GM12878 (cell line): ENCODE data around the gene DPF3. TPM values are rescaled to one million over a fixed set of nuclear protein-coding genes. Genes with fewer than 3 reads are reported as not detected.

Experiments
- ATAC-seq: fragments of 200-7000 bp; cut with Tn5 transposase; 3 replicates; pipeline ENCODE4 v1.9.1; 2020; ENCODE audit warnings: mild to moderate bottlenecking, moderate library complexity
- BruUV-seq: library from RNA; stranded (reverse); fragments of 400-500 nt; replicated peaks from 2 replicates; lab custom pipeline; 2021; lab: Mats Ljungman, UMichigan
- CTCF ChIA-PET: fragments of 300-600 bp; sonication (Branson Sonifier 250); formaldehyde crosslinking; extraction: SDS; loops from one replicate; lab custom pipeline; 2021; ENCODE audit warnings: inconsistent platforms; lab: Yijun Ruan, JAX
- POLR2A ChIA-PET: fragments of 350-600 bp; formaldehyde crosslinking; extraction: SDS; loops from one replicate; lab custom pipeline; 2021; ENCODE audit warnings: inconsistent platforms; lab: Charles Lee
- RAD21 ChIA-PET: fragments of 300-600 bp; sonication (Branson Sonifier 250); formaldehyde crosslinking; loops from one replicate; lab custom pipeline; 2023; ENCODE audit warnings: antibody characterized with exemption; ENCODE audit not compliant: unreplicated experiment; lab: Charles Lee
- SMC1A ChIA-PET: fragments of 300-600 bp; sonication (Branson Sonifier 250); formaldehyde crosslinking; loops from one replicate; lab custom pipeline; 2023; ENCODE audit not compliant: unreplicated experiment, uncharacterized antibody; lab: Charles Lee
- DNase-seq: peaks from one replicate; pipeline ENCODE4 v3.0.0-alpha.2; 2011; ENCODE audit warnings: low read depth, low spot score
- FAIRE-seq: peaks from 3 replicates; lab custom pipeline; 2011; peaks lifted over from hg19 to GRCh38; lab: Jason Lieb, UNC
- H2AFZ ChIP-seq: 2 replicates; pipeline ENCODE4 v1.6.0; 2011; ENCODE audit warnings: low read depth, low read length, control low read depth; ENCODE audit not compliant: control insufficient read depth
- H3K27ac ChIP-seq: 2 replicates; pipeline ENCODE4 v1.5.1; 2011; ENCODE audit warnings: control low read depth; ENCODE audit not compliant: control insufficient read depth, insufficient read depth
- H3K27me3 ChIP-seq, 2 experiments: replicated peaks in 1 of 2; 2 replicates each; pipeline versions ENCODE4 v1.6.0 to v1.6.1; 2011; ENCODE audit warnings: low read length in 1 of 2; ENCODE audit not compliant: control insufficient read depth in 2 of 2, insufficient read depth in 2 of 2
- H3K36me3 ChIP-seq, 2 experiments: 2 replicates each; pipeline ENCODE4 v1.5.1; 2011; ENCODE audit warnings: low read length in 1 of 2; ENCODE audit not compliant: control insufficient read depth in 2 of 2, insufficient read depth in 2 of 2
- H3K4me1 ChIP-seq: 2 replicates; pipeline ENCODE4 v1.6.1; 2011; ENCODE audit warnings: mild to moderate bottlenecking, low read length, moderate library complexity, mixed read lengths; ENCODE audit not compliant: control insufficient read depth, insufficient read depth
- H3K4me2 ChIP-seq: 2 replicates; pipeline ENCODE4 v1.6.0; 2011; ENCODE audit warnings: control low read depth; ENCODE audit not compliant: control insufficient read depth, insufficient read depth
- H3K4me3 ChIP-seq: fragments of 200-600 bp; sonication (generic); 2 replicates; pipeline ENCODE4 v1.5.1; 2016
- H3K79me2 ChIP-seq: 2 replicates; pipeline ENCODE4 v1.6.0; 2011; ENCODE audit warnings: low read length; ENCODE audit not compliant: control insufficient read depth, insufficient read depth
- H3K9ac ChIP-seq: 2 replicates; pipeline ENCODE4 v1.8.0; 2011; ENCODE audit warnings: low read length, control low read depth, mixed read lengths; ENCODE audit not compliant: control insufficient read depth, insufficient read depth
- H3K9me3 ChIP-seq: replicated peaks from 3 replicates; pipeline ENCODE4 v1.5.1; 2011; ENCODE audit warnings: mild to moderate bottlenecking, low read length; ENCODE audit not compliant: control insufficient read depth, insufficient read depth
- H4K20me1 ChIP-seq: 2 replicates; pipeline ENCODE4 v1.6.0; 2011; ENCODE audit not compliant: control insufficient read depth, insufficient read depth
- FOS ChIP-seq: IDR thresholded peaks from 3 replicates; pipeline ENCODE4 v1.6.1; 2011; ENCODE audit warnings: borderline replicate concordance; ENCODE audit not compliant: insufficient read length; ENCODE audit errors: extremely low read depth
- MEF2A ChIP-seq: IDR thresholded peaks from 2 replicates; pipeline ENCODE4 v1.6.1; 2011; ENCODE audit warnings: low read depth, mild to moderate bottlenecking, low read length, moderate library complexity; ENCODE audit not compliant: insufficient read depth
- NR2C2 ChIP-seq: IDR thresholded peaks from 2 replicates; pipeline ENCODE4 v1.6.1; 2011; ENCODE audit warnings: borderline replicate concordance, low read depth; ENCODE audit not compliant: control insufficient read depth, insufficient read length
- PAX8 ChIP-seq: fragments of 450-650 bp; IDR thresholded peaks from 2 replicates; pipeline ENCODE4 v1.6.1; 2017; ENCODE audit warnings: mild to moderate bottlenecking, moderate library complexity
- POU2F2 ChIP-seq: IDR thresholded peaks from 3 replicates; pipeline ENCODE4 v1.6.1; 2011; ENCODE audit warnings: low read depth, mild to moderate bottlenecking, low read length, borderline replicate concordance
- SIN3A ChIP-seq: IDR thresholded peaks from 2 replicates; pipeline ENCODE4 v1.6.1; 2012; ENCODE audit warnings: low read depth, low read length, improper control_type of control experiment
- SIX5 ChIP-seq: IDR thresholded peaks from 2 replicates; pipeline ENCODE4 v1.6.1; 2011; ENCODE audit warnings: mild to moderate bottlenecking, low read depth, low read length, moderate library complexity; ENCODE audit not compliant: severe bottlenecking
- STAT3 ChIP-seq: IDR thresholded peaks from 2 replicates; pipeline ENCODE4 v1.6.1; 2011; ENCODE audit warnings: low read depth, low read length, improper control_type of control experiment
- TCF12 ChIP-seq: IDR thresholded peaks from 2 replicates; pipeline ENCODE4 v1.6.1; 2011; ENCODE audit warnings: low read depth, mild to moderate bottlenecking, low read length
- TCF7 ChIP-seq: IDR thresholded peaks from 2 replicates; pipeline ENCODE4 v1.6.1; 2014; ENCODE audit warnings: antibody characterized with exemption, borderline replicate concordance
- WGBS: methylation state at CpG from one replicate; pipeline ENCODE4 v1.1.6; 2016; ENCODE audit warnings: low lambda C conversion rate; ENCODE audit not compliant: insufficient replicate concordance, insufficient coverage; ENCODE audit errors: missing lambda C conversion rate; 5-methylcytosine and 5-hydroxymethylcytosine counted together
- in situ Hi-C: fragments of 300-500 bp; cut with MboI; formaldehyde crosslinking; loops from 9 replicates; pipeline ENCODE4 v1.14.3; 2018; ENCODE audit warnings: mixed read lengths
- intact Hi-C: fragments of 100-400 bp; cut with micrococcal nuclease; formaldehyde crosslinking; loops from one replicate; pipeline ENCODE4 v1.14.2; 2022; ENCODE audit not compliant: unreplicated experiment
- polyA plus RNA-seq, 11 experiments: library from polyadenylated mRNA; depleted of rRNA in 4 of 11; unstranded in 6 of 11; stranded (reverse) in 5 of 11; fragments of >200 nt; fragmentation: Nextera tagmentation in 4 of 11; fragmentation: Illumina TruSeq in 1 of 11; extraction: Ambion mirVana in 4 of 11; extraction: Trizol in 1 of 11; gene quantifications; 1 replicate in 1 of 11; 2 replicates in 10 of 11; pipeline versions ENCODE4 v1.2.1 to v1.2.3, GENCODE V29; 2011 to 2016; ENCODE audit warnings: inconsistent platforms in 2 of 11, missing spikeins in 2 of 11, low read depth in 1 of 11
- total RNA-seq, 4 experiments: library from RNA; depleted of rRNA in 3 of 4; stranded (reverse); fragments of >200 nt in 3 of 4; fragmentation: Illumina TruSeq in 1 of 4; extraction: Trizol in 1 of 4; gene quantifications; 2 replicates each; pipeline versions ENCODE4 v1.2.1 to v1.2.3, GENCODE V29; 2013 to 2021
- TF ChIP-seq, protein P1 (sequence below): fragments of 150-350 bp; IDR thresholded peaks from 2 replicates; pipeline ENCODE4 v1.6.1; 2016; ENCODE audit warnings: low read depth, low read length
- TF ChIP-seq, protein P2 (sequence below): fragments of 450-650 bp; IDR thresholded peaks from 2 replicates; pipeline ENCODE4 v1.6.1; 2017; ENCODE audit warnings: antibody characterized with exemption, mild to moderate bottlenecking, moderate library complexity

DPF3 gene
- total and polyA plus RNA-seq, 10 of the 15 experiments (the other 5 are each of a cell fraction or from before 2014, with no cell fraction given), result 0.69 to 8.0 (median 2.2) TPM

DNA sequence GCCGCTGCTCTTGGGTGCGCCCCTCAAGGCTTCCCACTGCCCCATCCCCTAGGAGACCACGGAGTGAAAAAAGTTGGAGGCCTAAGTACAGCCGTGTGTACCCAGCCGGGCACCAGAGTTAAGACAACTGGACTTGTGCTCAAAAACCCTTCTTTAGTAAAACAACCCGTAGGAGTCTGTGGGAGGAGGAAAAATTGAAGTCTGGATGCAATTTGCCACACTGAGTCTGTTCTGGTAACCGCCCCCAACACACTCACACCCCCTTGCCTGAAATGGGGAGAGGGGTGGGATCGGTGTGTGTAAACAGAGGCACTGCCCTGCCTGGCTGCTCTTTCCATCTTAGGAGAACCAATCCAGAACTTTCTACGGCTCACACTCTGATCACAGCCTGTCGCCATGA lies 41.7 kb downstream of the DPF3 start (continued):
- TF ChIP-seq, protein P1, sequence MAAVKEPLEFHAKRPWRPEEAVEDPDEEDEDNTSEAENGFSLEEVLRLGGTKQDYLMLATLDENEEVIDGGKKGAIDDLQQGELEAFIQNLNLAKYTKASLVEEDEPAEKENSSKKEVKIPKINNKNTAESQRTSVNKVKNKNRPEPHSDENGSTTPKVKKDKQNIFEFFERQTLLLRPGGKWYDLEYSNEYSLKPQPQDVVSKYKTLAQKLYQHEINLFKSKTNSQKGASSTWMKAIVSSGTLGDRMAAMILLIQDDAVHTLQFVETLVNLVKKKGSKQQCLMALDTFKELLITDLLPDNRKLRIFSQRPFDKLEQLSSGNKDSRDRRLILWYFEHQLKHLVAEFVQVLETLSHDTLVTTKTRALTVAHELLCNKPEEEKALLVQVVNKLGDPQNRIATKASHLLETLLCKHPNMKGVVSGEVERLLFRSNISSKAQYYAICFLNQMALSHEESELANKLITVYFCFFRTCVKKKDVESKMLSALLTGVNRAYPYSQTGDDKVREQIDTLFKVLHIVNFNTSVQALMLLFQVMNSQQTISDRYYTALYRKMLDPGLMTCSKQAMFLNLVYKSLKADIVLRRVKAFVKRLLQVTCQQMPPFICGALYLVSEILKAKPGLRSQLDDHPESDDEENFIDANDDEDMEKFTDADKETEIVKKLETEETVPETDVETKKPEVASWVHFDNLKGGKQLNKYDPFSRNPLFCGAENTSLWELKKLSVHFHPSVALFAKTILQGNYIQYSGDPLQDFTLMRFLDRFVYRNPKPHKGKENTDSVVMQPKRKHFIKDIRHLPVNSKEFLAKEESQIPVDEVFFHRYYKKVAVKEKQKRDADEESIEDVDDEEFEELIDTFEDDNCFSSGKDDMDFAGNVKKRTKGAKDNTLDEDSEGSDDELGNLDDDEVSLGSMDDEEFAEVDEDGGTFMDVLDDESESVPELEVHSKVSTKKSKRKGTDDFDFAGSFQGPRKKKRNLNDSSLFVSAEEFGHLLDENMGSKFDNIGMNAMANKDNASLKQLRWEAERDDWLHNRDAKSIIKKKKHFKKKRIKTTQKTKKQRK, result no peak
- TF ChIP-seq, protein P2, sequence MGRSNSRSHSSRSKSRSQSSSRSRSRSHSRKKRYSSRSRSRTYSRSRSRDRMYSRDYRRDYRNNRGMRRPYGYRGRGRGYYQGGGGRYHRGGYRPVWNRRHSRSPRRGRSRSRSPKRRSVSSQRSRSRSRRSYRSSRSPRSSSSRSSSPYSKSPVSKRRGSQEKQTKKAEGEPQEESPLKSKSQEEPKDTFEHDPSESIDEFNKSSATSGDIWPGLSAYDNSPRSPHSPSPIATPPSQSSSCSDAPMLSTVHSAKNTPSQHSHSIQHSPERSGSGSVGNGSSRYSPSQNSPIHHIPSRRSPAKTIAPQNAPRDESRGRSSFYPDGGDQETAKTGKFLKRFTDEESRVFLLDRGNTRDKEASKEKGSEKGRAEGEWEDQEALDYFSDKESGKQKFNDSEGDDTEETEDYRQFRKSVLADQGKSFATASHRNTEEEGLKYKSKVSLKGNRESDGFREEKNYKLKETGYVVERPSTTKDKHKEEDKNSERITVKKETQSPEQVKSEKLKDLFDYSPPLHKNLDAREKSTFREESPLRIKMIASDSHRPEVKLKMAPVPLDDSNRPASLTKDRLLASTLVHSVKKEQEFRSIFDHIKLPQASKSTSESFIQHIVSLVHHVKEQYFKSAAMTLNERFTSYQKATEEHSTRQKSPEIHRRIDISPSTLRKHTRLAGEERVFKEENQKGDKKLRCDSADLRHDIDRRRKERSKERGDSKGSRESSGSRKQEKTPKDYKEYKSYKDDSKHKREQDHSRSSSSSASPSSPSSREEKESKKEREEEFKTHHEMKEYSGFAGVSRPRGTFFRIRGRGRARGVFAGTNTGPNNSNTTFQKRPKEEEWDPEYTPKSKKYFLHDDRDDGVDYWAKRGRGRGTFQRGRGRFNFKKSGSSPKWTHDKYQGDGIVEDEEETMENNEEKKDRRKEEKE, result no peak
- TF ChIP-seq FOS, result no peak

DNA sequence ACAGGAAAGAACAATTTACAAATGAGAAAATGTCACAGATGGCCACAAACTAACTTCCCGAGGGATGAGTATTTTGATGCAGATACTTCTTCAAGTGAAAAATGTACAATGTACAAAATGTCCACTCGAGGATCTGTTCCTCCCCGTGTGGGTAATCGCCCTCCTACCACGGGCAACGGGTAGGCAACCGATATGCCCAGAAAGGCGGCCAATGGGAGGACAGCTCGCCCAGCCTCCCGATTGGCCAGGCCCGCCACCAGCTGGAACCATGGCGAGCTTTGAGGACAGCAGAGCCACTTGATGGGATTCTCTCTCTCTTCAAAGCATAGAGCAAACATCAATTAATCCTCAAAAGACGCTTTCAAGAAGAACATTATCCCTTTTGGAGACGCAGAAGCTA lies 42.3 kb downstream of the DPF3 start:
- no peak for FAIRE-seq

More for the DNA sequence above, 42.3 kb downstream of the DPF3 start:
- H3K4me1 ChIP-seq, result peaks cover 3% of the 10 kb centered on the region
- no peak overlapping the region for H3K4me2 ChIP-seq
- H3K9ac ChIP-seq, result no peak overlapping the region
- TF ChIP-seq SIX5, result no peak
- no peak for TF ChIP-seq SIN3A
- TF ChIP-seq STAT3, result no peak
- no peak for TF ChIP-seq MEF2A
- no peak for TF ChIP-seq POU2F2
- TF ChIP-seq TCF12, result no peak
- no peak for TF ChIP-seq TCF7
- TF ChIP-seq NR2C2, result no peak
- TF ChIP-seq PAX8, result no peak
- TF ChIP-seq, all 136 proteins: peak for 0
- no TSS peak for BruUV-seq
- RAD21 ChIA-PET, result interaction anchor here (0.7 kb wide), 1 partner anchor 12 kb away, joined by 3 read pairs; no protein-coding TSS in a partner anchor
- Histone ChIP-seq H3K27me3 (no peaks in the 10 kb centered on the region), H3K36me3 (no peaks in the 10 kb centered on the region), H3K27ac (no peak overlapping the region), H2AFZ (no peak overlapping the region), H3K4me3 (no peak overlapping the region), H3K79me2 (no peaks in the 10 kb centered on the region), H3K9me3 (no peaks in the 10 kb centered on the region), H4K20me1 (no peaks in the 10 kb centered on the region)
- POLR2A ChIA-PET, result no interaction called here
- SMC1A ChIA-PET, result no interaction called here
- 81% methylated on average over 14 of the region's 14 CpGs for WGBS
- DNase-seq (no peak), ATAC-seq (no peak)
- intact Hi-C loops (no loop called here), in situ Hi-C loops (no loop called here)
- CTCF ChIA-PET, result no interaction called here
